HepG2 (cell line): ENCODE results near the gene CNKSR3. TPM values are rescaled to one million over a fixed set of nuclear protein-coding genes. Genes with fewer than 3 reads are reported as not detected.

Experiments used
- FOXP4 ChIP-seq: sonication (generic); formaldehyde crosslinking; IDR thresholded peaks from 2 replicates; pipeline ENCODE4 v1.4.0; 2020; ENCODE audit warnings: missing genetic modification reagents
- JUN ChIP-seq: sonication (generic); formaldehyde crosslinking; IDR thresholded peaks from 2 replicates; pipeline ENCODE4 v1.4.0; 2020; ENCODE audit warnings: mild to moderate bottlenecking, missing genetic modification reagents
- MAFK ChIP-seq, 2 experiments: IDR thresholded peaks in 1 of 2; conservative IDR thresholded peaks in 1 of 2; 2 replicates each; pipeline ENCODE4 v1.6.1; 2011; ENCODE audit warnings: improper control_type of control experiment in 2 of 2, low read length in 2 of 2
- MBD4 ChIP-seq: IDR thresholded peaks from 2 replicates; pipeline ENCODE4 v1.6.1; 2012; ENCODE audit warnings: low read length, inconsistent platforms, borderline replicate concordance
- MEF2D ChIP-seq: sonication (generic); formaldehyde crosslinking; IDR thresholded peaks from 2 replicates; pipeline ENCODE4 v1.5.1; 2020; ENCODE audit warnings: mild to moderate bottlenecking, missing genetic modification reagents
- NFE2L2 ChIP-seq: fragments of 150-350 bp; IDR thresholded peaks from 2 replicates; pipeline ENCODE4 v1.6.1; 2014; ENCODE audit warnings: low read length
- NFYC ChIP-seq: IDR thresholded peaks from 2 replicates; pipeline ENCODE4 v1.6.1; 2016; ENCODE audit warnings: missing genetic modification reagents, missing compliant biosample characterization
- POGZ ChIP-seq: sonication (generic); formaldehyde crosslinking; IDR thresholded peaks from 2 replicates; pipeline ENCODE4 v1.4.0; 2020; ENCODE audit warnings: mild to moderate bottlenecking, missing genetic modification reagents
- RAD51 ChIP-seq: fragments of 450-650 bp; IDR thresholded peaks from 2 replicates; pipeline ENCODE4 v1.6.1; 2016; ENCODE audit warnings: borderline replicate concordance
- SP1 ChIP-seq, 2 experiments: fragments of 450-650 bp in 1 of 2; sonication (generic) in 1 of 2; formaldehyde crosslinking in 1 of 2; IDR thresholded peaks; 2 replicates each; pipeline versions ENCODE4 v1.4.0 to v1.6.1; 2016 to 2020; ENCODE audit warnings: missing genetic modification reagents in 1 of 2
- SP140L ChIP-seq: sonication (generic); formaldehyde crosslinking; IDR thresholded peaks from 2 replicates; pipeline ENCODE4 v1.4.0; 2020; ENCODE audit warnings: missing genetic modification reagents, borderline replicate concordance
- ZBTB44 ChIP-seq: sonication (generic); formaldehyde crosslinking; IDR thresholded peaks from 2 replicates; pipeline ENCODE4 v1.4.0; 2020; ENCODE audit warnings: missing genetic modification reagents
- ZFP36 ChIP-seq: fragments of 150-350 bp; IDR thresholded peaks from 2 replicates; pipeline ENCODE4 v1.6.1; 2018; ENCODE audit warnings: borderline replicate concordance, low read length, low read depth; ENCODE audit not compliant: partially characterized antibody
- ZNF138 ChIP-seq: sonication (generic); formaldehyde crosslinking; IDR thresholded peaks from 2 replicates; pipeline ENCODE4 v1.5.0; 2020; ENCODE audit warnings: mild to moderate bottlenecking, low read depth, missing genetic modification reagents
- ZNF143 ChIP-seq: sonication (generic); formaldehyde crosslinking; IDR thresholded peaks from 2 replicates; pipeline ENCODE4 v1.4.0; 2020; ENCODE audit warnings: missing genetic modification reagents
- ZNF558 ChIP-seq: sonication (generic); formaldehyde crosslinking; IDR thresholded peaks from 2 replicates; pipeline ENCODE4 v1.9.0; 2022; ENCODE audit warnings: mild to moderate bottlenecking, missing genetic modification reagents, borderline replicate concordance
- ZNF564 ChIP-seq: sonication (generic); formaldehyde crosslinking; IDR thresholded peaks from 2 replicates; pipeline ENCODE4 v1.8.1; 2023; ENCODE audit warnings: mild to moderate bottlenecking, missing genetic modification reagents
- ZNF703 ChIP-seq: sonication (generic); formaldehyde crosslinking; IDR thresholded peaks from 2 replicates; pipeline ENCODE4 v1.5.1; 2020; ENCODE audit warnings: missing genetic modification reagents, mild to moderate bottlenecking, moderate library complexity, borderline replicate concordance
- ZNF839 ChIP-seq: sonication (generic); formaldehyde crosslinking; IDR thresholded peaks from 2 replicates; pipeline ENCODE4 v1.4.0; 2020; ENCODE audit warnings: missing genetic modification reagents, mild to moderate bottlenecking, borderline replicate concordance
- ZNF879 ChIP-seq: sonication (generic); formaldehyde crosslinking; IDR thresholded peaks from 2 replicates; pipeline ENCODE4 v1.8.1; 2023; ENCODE audit warnings: missing genetic modification reagents
- polyA plus RNA-seq, 8 experiments: library from polyadenylated mRNA; depleted of rRNA in 3 of 8; stranded (reverse) in 7 of 8; unstranded in 1 of 8; fragments of >200 nt; fragmentation: Illumina TruSeq in 4 of 8; extraction: Trizol in 4 of 8; gene quantifications; 2 replicates each; pipeline versions ENCODE4 v1.2.1 to v1.2.3, GENCODE V29; 2011 to 2016; ENCODE audit warnings: low read depth in 4 of 8, missing spikeins in 1 of 8, mixed read lengths in 1 of 8; ENCODE audit not compliant: insufficient read depth in 1 of 8
- total RNA-seq, 5 experiments: library from RNA; depleted of rRNA; stranded (reverse); fragments of >200 nt; fragmentation: Illumina TruSeq; extraction: Trizol; gene quantifications; 2 replicates each; pipeline ENCODE4 v1.2.3, GENCODE V29; 2016; ENCODE audit warnings: low read depth in 1 of 5
- TF ChIP-seq, protein P1 (sequence below): IDR thresholded peaks from 2 replicates; pipeline ENCODE4 v1.6.1; 2016
- TF ChIP-seq, protein P2 (sequence below): fragments of 450-650 bp; IDR thresholded peaks from 2 replicates; pipeline ENCODE4 v1.6.1; 2016

The CNKSR3 gene
- total and polyA plus RNA-seq, 2 of the 13 experiments (the other 11 are each of a cell fraction or from before 2014, with no cell fraction given), result 9.2 to 38.6 TPM

DNA sequence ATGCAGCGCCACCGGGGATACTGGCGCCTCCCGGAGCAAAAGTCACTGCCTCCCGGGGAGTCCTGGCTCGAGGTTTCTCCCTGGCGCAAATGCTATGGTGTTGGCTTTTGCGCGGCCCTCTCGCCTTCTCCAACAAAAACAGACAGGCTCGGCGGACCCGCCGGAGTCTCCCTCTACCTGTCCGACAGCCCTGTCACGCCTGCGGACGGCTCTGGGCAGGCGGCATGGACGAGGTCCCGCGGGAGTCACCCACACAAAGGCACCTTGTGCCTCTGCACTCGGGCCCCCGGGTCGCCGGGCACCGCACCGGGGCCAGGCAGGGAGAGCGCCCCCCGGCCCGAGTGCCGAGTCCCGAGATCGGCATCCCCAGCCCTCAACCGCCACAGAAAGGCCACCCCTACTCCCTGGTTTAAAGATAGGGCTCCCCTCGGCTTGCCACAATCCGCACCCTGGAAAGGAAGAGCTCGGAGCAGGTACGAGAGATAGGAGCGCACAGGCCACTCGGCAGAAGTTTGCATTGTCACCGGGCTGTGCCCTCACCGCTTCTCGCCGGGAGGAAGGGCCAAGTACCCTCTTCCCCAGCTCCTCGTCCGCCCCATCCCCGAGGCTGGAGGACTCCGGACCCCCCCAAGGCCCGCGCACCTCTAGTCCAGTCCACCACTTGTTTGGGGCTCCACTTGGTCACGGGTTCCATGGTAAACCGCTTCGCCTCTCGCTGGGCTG is 903 bp downstream of the CNKSR3 start (continued):
- TF ChIP-seq ZNF138 (CRISPR knock-in tag) (peak; percentile 68), ZNF564 (CRISPR knock-in tag) (peak; percentile 60), ZNF558 (CRISPR knock-in tag) (peak; percentile 87), ZNF879 (CRISPR knock-in tag) (no peak; the same call in 1 of the 2 replicates), MEF2D (CRISPR knock-in tag) (peak; percentile 65; the same call in 1 of the 2 replicates), ZNF143 (no peak), ZBTB44 (CRISPR knock-in tag) (no peak), JUN (CRISPR knock-in tag) (no peak), FOXP4 (CRISPR knock-in tag) (no peak), ZNF839 (CRISPR knock-in tag) (no peak), ZFP36 (no peak), POGZ (no peak), SP1 (IDR thresholded peaks at IDR 0.05) (no peak), SP1 (CRISPR knock-in tag; IDR thresholded peaks at IDR 0.05) (no peak), NFYC (CRISPR knock-in tag) (no peak), MAFK (conservative IDR thresholded peaks at IDR 0.05 in 1 of 2, IDR thresholded peaks at IDR 0.05 in 1 of 2; ENCODE audit: low read length in 2 of 2) (no peak), RAD51 (no peak), SP140L (CRISPR knock-in tag) (no peak), MBD4 (no peak), NFE2L2 (no peak), ZNF703 (no peak; the same call in 1 of the 2 replicates)
- TF ChIP-seq, protein P1, sequence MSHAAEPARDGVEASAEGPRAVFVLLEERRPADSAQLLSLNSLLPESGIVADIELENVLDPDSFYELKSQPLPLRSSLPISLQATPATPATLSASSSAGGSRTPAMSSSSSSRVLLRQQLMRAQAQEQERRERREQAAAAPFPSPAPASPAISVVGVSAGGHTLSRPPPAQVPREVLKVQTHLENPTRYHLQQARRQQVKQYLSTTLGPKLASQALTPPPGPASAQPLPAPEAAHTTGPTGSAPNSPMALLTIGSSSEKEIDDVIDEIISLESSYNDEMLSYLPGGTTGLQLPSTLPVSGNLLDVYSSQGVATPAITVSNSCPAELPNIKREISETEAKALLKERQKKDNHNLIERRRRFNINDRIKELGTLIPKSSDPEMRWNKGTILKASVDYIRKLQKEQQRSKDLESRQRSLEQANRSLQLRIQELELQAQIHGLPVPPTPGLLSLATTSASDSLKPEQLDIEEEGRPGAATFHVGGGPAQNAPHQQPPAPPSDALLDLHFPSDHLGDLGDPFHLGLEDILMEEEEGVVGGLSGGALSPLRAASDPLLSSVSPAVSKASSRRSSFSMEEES, result no peak
- TF ChIP-seq, protein P2, sequence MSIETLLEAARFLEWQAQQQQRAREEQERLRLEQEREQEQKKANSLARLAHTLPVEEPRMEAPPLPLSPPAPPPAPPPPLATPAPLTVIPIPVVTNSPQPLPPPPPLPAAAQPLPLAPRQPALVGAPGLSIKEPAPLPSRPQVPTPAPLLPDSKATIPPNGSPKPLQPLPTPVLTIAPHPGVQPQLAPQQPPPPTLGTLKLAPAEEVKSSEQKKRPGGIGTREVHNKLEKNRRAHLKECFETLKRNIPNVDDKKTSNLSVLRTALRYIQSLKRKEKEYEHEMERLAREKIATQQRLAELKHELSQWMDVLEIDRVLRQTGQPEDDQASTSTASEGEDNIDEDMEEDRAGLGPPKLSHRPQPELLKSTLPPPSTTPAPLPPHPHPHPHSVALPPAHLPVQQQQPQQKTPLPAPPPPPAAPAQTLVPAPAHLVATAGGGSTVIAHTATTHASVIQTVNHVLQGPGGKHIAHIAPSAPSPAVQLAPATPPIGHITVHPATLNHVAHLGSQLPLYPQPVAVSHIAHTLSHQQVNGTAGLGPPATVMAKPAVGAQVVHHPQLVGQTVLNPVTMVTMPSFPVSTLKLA, result no peak
